NCI-H2029 (cell line): ENCODE measurements around the gene YPEL3.

Experiments
- DNase-seq: peaks from one replicate; lab custom pipeline; 2025; lab: John Stamatoyannopoulos, UW

YPEL3 gene

DNA sequence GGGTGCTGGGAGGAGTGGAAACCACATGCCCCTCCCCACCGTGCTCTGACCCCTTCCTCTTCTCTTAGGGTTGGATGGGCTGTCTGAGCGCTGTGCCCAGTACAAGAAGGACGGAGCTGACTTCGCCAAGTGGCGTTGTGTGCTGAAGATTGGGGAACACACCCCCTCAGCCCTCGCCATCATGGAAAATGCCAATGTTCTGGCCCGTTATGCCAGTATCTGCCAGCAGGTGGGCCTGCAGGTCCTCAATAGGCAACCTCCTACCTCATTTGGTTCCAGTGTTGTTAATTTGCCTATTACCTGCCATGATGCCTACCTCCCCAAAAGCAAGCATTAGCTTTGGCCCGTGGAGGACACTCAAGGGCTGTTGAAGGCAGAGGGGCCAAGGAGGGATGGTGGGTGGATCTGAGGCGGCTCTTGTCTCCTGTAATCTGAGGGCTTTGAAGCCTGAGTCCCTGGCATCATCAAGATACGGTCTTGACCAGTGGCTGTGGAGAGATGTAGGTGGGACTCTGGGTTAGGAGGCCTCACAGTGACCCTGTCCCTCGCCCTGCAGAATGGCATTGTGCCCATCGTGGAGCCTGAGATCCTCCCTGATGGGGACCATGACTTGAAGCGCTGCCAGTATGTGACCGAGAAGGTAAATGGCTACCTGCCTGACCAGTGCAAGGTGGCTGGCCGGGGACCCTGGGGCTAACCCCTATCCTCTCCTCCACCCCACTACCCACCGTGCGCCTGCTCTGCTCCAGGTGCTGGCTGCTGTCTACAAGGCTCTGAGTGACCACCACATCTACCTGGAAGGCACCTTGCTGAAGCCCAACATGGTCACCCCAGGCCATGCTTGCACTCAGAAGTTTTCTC is 27.0 kb downstream of the YPEL3 start:
- no peak for DNase-seq

DNA sequence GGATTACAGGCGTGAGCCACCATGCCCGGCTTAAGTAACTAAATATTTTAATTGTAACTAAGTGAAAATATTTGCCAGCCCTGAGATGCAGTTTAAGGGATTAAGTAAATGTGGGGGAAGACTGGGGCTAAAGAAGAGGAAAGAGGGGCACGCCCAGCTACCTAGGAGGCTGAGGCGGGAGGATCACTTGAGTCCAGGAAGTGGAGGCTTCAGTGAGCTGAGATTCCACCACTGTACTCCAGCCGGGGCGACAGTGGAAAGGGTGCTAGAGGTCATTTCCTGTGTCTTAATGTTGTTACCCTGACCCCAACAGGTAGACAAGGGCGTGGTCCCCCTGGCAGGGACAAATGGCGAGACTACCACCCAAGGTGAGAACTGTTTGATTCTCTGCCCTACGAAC is 27.7 kb downstream of the YPEL3 start:
- no peak for DNase-seq

DNA sequence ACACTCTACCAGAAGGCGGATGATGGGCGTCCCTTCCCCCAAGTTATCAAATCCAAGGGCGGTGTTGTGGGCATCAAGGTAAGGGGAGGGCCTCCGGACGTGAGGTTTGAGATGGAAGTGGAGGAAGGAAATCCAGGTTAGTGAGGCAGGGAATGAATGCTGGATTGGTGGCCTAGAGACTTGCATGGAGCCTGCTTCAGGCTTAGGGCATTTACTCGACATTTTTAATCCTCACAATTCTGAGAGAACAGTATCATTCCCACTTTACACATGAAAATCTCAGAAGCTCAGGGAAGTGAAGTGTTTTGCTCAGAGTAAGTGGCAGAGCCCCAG is 28.5 kb downstream of the YPEL3 start:
- DNase-seq, result no peak

DNA sequence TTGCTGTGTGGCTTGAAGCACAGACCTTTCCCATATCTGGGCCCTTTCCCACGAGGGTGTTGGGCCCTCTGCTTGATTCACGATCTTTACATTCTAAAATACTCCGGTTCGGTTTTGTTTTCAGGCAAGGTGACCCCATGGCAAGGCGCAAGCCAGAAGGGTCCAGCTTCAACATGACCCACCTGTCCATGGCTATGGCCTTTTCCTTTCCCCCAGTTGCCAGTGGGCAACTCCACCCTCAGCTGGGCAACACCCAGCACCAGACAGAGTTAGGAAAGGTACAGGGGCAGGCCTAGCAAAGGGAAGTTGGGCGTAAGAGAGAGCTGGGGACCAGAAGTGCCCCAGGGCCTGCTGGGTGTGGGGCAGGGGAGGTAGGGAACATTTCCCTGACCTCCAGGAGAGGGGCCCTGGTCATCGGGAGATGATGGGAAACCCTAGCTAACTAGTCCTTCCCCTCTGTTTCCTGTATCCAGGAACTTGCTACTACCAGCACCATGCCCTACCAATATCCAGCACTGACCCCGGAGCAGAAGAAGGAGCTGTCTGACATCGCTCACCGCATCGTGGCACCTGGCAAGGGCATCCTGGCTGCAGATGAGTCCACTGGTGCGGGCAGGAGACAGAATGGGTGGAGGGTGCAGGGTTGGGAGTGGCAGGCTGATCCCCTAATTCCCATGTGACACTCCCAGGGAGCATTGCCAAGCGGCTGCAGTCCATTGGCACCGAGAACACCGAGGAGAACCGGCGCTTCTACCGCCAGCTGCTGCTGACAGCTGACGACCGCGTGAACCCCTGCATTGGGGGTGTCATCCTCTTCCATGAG is 29.0 kb downstream of the YPEL3 start:
- no peak for DNase-seq

DNA sequence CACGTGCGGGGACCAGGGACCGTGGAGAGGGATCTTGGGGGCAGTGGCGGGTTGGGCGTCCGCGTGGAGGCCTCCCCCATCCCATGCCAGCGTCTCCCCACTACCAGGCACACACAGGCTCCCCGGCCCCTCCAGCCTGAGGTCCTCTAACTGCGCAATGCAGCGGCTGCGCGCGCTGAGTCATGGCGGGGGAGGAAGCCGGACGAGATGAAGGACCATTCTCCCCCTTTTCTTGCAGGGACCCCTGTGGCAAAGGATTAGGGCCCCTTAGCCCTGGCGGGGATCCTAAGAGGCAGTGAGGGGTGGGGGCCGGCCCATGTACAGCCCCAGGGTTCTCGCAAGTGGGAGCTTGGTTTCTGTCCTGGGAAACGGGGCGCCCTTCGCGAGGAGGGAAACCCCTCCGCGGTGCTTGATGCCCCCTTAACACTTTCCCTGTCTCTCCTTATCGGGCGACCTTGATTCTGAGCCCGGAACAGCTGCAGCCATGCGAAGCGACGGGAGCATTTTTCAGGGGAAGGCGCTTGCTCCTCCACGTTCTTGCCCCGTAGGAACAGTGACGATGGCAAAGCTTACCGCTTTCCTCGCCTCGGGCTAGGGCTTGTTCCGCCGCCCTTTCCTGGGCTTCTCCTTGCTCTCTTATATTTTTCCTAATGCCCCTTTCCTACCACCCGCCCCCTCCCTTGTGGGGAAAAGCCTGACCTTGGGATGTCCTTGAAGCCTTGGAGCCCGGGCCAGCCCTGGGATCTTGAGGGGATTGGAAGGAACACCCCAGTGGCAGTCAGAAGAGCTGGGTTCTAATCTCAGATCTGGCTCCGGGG is 29.9 kb downstream of the YPEL3 start:
- no peak for DNase-seq

DNA sequence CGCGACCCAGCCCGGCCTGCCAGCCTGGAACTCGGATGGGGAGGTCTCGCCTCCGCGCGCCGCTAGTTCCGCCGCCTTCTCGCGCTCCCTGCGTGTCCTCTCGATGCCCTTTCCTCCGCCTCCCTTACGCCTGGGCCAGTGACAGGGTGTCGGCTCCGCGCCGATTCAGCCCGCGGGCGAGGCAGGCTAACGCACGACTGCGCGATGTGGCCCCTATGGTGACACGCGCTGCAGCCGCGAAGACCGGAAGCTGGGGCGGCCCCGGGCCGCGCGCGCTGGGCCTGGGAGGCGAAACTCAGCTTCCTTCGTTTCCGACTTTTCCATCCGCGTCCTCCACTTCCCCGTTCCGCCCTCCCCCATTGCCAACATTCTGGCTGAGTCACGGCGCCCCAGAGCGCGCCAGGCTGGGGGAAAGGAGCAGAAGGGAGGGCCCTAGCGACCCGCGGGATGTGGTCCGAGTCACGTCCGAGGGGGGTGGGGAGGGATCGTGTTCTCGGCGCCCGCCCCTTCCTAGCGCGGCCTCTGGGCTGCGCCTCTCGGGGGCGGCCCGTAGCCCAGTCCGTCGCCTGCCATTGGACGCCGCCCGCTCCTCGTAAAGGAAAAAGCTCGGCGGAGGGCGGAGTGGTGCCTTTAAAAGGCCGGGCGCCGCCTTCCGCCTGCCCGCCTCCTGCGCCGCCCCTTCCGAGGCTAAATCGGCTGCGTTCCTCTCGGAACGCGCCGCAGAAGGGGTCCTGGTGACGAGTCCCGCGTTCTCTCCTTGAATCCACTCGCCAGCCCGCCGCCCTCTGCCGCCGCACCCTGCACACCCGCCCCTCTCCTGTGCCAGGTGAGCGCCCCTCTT is 30.7 kb downstream of the YPEL3 start, which contains the start of gene ALDOA:
Gene ALDOA (plus strand): TSS at position 659 of the 841 bp plus-strand sequence. CDS start 1,138 bp downstream, outside the sequence.
- DNase-seq, result peak; percentile 97

GRCh38 chr16:30064729-30065101 is 31.3 kb downstream of the YPEL3 start:
- DNase-seq, result no peak

DNA sequence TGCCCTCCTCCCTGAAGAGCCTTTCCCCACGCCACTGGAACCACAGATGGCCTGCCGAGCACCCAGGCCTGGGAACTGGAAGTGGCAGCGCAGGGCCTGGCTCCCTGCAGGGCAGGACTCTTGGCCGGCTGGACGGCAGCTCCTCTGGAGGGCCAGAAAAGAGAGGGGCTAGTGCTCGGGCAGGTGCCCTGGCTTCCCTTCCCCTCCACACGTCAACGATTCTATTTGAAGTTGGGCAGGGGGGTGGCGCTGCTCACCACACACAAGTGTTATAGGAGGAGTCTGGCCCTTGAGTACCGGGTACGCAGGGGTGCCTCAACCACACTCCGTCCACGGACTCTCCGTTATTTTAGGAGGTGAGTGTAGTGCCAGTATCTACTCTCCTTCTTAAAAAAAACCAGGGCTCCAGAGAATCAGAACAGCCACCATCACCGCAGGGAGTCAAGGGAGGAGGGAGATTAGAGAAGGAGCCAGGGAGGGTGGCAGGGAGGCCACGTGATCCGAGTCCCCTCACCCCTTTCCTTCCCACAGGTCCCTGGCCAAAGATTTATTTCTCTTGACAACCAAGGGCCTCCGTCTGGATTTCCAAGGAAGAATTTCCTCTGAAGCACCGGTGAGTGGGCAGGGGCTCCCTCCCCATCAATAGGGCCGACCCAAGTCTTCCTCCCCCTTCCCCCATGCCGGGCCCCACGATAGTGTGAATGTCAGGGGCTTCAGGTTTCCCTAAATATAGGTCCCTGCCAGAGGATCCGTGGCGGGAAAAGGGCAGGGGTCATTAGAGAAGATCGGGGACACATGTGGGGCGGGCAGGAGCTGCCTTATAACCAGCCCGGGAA is 31.9 kb downstream of the YPEL3 start:
- peak; percentile 61 for DNase-seq

DNA sequence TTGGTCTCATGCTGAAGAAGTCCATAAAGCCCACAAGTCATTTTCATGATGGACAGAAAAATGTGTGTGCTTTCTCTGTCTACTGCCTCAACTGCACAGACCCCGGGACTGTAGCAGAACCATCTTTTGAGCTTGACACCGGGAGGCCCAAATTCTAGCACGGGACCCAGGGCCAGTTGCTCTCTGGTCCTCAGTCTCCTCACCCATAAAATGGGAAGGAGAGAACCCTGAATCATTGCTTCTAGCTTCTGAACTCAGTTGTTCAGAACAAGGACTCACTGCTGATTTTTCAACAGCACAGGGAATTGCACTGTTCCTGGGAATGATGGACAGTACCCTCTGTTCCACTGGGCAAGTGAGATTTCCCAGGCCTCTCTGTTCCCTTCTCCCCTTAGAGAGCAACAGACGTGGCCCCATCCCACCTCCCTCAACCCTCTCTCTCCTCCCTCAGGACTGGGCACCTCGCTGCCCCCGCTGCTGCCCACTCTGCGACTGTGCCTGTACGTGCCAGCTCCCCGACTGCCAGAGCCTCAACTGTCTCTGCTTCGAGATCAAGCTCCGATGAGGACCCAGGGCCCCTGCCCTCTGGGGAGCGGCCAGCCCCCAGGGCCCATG is 32.6 kb downstream of the YPEL3 start:
- no peak for DNase-seq

DNA sequence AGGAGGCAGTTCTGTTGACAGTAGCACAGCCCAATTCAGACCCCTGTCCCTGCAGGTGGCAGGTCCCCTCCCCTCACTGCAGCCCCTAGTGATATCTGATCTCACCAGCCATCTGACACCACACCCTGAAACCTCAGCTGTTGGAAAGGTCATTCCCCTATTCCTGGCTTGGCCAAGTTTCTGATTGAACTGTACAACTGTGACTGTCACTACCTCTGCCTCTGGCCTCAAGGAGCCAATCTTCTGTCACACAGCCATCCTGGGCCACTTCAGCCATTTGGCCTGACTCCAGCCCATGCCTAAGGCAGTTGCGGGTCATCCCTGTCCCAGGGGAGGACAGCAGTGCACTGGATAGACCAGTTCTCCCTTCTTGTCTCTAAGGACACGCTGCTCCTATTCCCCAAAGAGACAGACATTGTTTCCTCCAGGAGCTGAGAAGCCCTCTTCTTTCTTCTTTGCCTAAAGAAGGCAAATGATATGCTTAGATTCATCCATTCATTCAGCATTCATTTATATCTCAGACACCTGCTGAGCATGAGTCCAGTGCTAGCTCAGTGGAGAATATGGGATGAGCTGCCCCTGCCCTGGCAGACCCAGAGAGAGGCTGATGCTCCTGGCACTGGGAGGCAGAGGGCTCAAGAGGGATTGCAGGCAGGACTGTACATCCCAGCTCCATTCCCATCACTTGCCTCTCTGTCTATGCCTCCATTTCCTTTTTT is 35.0 kb downstream of the YPEL3 start:
- no peak for DNase-seq

DNA sequence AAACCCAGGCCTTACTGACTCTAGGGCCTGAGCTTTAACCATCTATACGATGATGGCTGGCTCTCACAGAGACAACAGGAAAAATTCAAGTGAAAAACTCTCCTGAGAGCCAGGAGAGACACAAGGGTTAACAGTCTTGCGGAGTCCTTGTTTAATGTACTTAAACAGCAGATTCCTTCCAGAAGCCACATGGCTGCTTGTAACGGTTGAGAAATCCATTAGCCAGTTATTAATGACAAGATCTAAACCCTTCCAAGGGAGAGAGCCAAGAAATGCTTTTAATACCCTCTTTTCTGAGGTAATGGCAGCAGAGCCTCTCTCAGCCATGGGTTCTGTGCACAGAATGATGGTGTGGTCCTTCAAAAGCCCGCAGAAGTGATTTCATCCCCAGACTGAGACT is 35.7 kb downstream of the YPEL3 start:
- DNase-seq, result no peak

DNA sequence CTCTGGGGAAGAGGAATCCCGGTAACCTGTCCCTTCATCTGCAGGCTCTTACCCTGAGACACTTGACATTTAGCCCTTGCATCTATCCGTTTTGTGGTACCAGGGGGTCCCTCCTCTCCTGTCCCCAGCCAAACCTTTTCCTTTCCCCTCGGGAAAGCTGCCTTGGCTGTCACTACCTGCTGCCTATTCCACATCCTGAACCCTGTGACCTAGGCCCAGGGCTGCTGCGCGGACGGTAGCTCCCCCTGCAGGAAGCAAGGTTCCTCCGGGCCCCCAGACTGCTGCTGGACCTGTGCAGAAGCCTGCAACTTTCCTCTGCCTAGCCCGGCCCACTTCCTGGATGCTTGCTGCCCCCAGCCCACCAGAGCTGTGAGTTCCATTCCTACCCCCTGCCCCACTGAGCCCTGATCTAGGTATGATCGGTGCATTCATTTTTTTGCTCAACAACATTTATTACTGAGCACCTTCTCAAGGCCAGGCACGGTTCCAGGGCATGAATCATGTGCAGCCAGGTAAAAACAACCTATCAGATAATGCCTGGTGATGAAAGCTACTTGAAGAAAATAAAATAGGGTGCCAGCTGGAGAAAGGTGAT is 41.0 kb downstream of the YPEL3 start:
- DNase-seq, result no peak

DNA sequence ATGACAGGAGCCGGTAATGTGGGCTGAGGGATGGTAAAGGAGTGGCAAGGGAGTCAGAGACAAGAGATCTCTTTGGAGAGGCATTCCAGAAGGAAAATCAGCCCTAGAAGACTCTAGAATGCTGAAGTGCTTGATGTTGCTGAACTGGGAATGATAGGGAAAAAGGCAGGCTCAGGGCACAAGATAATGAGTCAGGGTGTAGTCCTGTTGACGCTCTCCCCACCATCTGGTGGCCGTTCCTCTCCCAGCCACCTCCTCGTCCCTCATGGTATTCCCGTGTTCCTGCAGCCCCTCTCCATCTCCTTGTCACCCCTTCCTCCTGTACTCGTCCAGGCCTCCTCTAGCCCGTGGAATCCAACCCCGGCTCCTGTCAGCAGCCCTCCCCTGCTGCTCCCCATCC is 41.6 kb downstream of the YPEL3 start:
- DNase-seq, result no peak

DNA sequence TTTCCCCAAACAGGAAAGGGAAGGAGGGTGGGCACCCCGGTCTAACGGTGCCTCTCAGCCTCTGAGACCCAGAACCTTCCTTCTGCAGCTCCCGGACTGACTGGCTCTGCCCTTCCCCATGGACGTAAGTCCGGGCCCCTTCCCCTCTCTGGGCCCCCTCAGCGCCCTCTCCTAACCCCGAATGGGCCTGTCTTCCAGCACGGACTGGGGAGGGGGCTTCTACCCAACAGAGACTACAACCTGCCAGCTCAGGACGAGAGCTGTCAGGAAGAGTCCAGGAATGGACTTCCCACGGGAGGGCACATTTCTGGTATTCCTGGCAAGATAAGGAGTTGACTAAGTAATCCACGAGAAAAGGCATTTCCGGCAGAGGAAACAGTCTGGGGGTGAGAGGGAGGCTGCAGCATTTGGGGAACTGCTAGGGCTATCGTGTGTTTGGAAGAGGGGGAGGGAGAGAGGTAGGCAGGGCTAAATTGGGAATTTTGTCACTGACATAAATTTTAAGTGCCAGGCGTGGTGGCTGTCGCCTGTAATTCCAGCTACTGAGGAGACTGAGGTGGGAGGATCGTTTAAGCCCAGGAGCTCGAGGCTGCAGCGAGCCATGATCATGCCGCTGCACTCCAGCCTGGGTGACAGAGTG is 42.5 kb downstream of the YPEL3 start:
- no peak for DNase-seq

- DNase-seq, result peak; percentile 92
These were observed 43.2 kb downstream of the YPEL3 start for GRCh38 chr16:30052671-30053372.

DNA sequence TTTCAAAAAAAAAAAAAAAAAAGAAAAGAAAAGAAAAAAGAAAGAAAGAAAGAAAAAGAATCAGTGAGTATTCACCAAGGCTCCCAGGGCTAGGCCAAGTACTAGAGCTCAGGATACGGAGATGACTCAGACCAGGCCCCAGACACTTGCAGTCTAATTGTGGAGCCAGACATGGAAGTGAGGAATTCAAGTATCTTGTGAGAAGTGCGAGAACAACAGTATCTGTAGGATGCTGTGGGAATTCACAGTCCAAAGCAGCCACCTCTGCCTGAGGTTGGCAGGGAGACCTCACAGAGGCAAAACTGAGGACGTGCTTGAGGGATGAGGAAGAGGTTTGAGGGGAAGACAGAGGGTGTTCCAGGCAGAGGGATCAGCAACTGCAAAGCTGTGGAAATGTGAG is 44.5 kb downstream of the YPEL3 start:
- DNase-seq, result no peak

- no peak for DNase-seq
These were observed 46.1 kb downstream of the YPEL3 start for GRCh38 chr16:30049871-30050270.

DNA sequence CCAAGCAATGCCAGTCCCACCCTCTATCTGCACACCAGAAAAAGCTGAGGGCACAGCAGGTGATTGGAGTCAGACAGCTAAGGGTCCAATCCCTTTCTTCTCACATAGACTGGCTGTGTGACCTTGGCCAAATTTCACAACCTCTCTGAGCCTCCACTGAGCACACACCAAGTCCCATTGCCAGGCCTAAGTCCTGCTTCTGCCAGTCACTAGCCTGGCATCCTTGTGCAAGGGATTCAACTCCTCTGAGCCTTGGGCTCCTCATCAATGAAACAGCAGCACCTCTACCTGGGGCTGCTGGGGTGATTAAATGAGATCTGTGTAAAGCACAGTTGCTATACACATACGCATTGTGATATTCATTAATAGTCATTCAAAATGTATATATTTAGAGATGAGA is 49.4 kb downstream of the YPEL3 start:
- no peak for DNase-seq
